Jurkat, Clone E6-1 (cell line): Measurements from ENCODE around the gene SOST.

Source experiments
- DNase-seq: peaks from one replicate; pipeline ENCODE4 v3.0.0-alpha.2; 2011; ENCODE audit warnings: low read depth, low spot score
- H3K4me3 ChIP-seq: 2 replicates; pipeline ENCODE4 v1.5.1; 2011; ENCODE audit warnings: mild to moderate bottlenecking, low read length, control low read depth, moderate library complexity

The SOST gene

DNA sequence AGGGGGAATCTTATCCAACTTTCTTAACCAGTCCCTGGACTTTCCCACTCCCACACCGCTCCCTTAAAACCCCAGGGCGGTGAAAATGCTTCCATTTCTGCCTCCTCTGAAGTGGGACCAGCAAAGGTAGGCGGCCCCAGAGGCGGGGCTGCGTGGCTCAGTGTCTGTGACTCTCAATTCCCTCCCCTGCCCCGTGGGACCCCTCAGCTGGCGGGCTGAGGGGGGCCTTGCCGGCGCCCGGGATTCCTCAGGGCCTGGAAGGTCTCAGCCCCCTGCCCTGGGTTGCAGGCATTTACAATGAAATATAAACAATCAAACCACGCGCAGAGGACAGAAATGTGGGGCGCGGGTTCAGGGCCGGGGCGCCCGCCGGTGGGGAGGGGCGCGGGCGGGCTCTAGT lies 3.6 kb downstream of the SOST start:
- no peak overlapping the region for H3K4me3 ChIP-seq
- no peak for DNase-seq

DNA sequence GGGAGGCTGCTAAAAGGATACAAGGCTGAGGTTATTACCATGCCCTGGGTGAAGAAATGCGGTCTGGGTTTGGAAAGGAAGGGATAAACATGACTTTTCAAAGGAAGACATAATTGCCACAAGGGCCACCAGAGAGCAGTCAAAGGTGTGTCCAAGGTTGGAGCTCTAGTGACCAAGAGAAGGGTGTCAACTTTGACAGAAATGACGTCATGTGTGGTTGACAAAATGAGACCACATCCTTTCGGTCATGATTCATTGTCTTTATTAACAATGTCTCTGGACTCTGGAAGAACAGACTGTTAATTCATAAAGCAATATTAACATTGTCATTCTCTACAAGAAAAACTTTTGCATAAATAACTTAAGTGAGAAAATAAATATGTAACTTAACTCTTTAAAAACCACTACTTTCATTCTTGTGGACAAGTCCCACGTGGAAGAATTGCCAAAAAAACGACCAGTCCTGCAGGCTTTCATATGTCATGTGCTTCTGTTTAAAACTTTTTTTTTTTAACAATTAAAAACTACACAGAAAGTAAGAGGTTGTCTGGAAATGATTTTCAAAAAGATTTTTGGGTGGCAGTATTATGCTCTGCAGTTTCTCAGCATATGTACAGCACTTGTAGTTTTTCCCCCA lies 5.0 kb downstream of the SOST start:
- no peak for DNase-seq
- no peak overlapping the region for H3K4me3 ChIP-seq

DNA sequence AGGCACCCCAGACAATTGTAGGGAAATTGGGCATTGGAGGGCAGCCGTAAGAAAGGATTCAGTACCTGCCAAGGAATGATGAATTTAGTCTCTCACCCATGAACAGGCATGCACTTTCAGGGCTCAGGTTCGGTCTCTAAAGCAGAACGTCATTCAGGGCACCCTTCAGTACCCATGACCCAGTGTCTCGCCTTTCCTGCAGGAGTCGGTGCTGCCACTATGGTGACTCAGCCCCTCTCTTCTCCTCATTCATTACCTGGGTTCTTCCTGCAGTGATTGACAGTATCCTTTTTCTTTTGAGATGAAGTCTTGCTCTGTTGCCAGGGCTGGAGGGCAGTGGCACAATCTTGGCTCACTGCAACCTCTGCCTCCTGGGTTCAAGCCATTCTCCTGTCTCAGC lies 8.4 kb downstream of the SOST start:
- H3K4me3 ChIP-seq, result no peak overlapping the region
- no peak for DNase-seq

DNA sequence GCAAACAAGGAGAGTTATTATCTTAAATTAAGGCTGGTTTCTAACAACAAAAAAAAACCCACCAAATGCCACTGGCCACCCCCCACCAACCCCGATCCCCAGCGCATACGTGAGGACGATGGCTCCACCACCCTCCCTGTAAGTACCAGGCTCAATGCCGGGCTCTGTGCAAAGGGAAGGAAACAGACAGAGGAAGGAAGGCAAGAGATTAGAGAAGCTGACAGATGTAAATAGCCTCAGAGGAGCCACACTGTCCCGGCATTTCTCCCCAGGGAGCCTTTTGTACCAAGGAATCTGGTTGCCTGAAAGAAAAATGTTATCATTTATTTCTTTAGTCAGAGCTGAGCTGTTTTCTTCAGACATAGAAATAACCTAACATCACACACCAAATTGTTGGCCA lies 13.1 kb downstream of the SOST start:
- no peak overlapping the region for H3K4me3 ChIP-seq
- DNase-seq, result no peak

DNA sequence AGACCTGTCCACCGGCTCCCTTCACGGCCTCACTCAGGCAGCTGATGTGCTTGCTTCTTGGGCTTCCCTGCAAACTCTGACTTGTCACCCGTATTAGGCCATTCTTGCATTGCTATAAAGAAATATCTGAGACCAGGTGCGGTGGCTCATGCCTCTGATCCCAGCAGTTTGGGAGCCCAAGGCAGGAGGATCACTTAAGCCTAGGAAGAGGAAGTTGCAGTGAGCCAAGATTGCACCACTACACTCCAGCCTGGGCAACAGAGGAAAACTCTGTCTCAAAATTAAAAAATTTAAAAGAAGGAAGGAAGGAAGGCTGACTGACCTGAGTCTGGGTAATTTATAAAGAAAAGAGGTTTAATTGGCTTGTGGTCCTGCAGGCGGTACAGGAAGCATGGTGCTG lies 17.0 kb downstream of the SOST start:
- DNase-seq, result no peak
- H3K4me3 ChIP-seq, result no peak overlapping the region

DNA sequence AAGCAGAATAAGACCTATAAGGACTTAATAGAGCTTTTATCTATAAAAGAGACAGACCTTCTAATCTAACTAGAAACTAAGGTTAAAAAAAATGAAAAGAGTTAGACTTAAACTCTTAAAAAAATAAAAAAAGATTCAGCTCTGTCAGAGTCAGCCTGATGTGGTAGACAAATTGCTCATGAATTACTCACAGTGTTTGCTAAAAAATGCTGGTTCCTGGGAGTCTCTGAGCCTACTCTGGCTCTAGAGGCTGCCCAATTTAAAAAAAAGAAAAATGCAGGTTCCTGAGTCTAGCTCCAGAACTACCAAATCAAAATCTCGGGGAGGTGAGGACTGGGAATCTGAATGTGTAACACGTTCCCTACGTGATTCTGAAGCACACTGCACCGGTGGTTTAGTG lies 18.1 kb downstream of the SOST start:
- H3K4me3 ChIP-seq, result no peak overlapping the region
- no peak for DNase-seq

DNA sequence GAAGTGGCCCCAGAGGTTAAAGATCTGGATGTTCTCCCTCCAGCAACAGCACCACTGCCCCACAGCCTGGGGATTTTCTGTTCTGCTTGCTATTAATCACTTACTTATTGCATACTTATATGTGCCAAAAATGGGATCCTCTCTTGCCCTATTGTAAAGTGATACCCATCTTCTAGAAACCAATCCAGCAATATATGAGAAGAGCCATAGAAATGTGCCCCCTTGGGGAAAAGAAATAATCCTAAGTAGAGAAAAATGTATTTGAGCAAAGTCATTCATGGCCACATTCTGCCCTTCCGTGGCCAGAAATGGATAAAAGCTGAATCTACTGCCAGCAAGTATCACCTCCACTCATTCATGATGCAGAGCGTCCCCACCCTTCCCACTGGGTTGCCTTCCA lies 20.9 kb downstream of the SOST start:
- no peak for DNase-seq
- H3K4me3 ChIP-seq, result no peak overlapping the region

DNA sequence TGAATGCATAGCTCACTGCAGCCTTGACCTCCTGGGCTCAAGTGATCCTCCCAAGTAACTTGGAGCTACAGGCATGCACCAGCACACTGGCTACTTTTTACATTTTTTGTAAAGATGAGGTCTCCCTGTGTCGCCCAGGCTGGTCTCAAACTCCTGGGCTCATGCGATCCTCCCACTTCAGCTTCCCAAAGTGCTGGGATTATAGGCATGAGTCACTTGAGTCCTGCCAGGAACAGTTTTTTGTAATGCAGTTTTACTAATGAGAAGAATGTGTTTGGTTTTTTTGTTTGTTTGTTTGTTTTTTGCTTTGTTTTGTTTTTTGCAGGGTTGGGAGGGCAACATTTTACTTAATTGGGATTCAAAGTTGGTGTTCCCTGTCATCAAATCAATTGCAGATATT lies 22.2 kb downstream of the SOST start:
- no peak for DNase-seq
- H3K4me3 ChIP-seq, result no peak overlapping the region

DNA sequence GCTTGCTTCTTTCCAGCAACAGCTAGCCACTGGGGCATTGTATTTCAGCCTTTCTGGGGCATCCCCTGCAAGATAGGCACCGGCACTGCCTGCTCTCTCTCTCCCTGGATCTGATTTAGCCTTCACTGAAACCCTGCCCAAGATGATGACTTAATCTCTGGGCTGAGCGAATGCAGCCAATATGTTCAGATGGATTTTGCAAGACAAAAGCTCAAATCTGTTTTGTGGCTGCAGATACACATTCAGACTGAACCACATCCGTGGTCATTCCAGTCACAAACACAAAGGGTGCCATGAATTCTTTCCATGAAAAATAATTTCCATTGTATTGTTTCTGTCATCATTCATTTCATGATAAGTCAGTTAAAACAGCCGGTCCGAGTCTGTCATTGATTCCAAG lies 24.2 kb downstream of the SOST start:
- DNase-seq, result no peak
- H3K4me3 ChIP-seq, result no peak overlapping the region

DNA sequence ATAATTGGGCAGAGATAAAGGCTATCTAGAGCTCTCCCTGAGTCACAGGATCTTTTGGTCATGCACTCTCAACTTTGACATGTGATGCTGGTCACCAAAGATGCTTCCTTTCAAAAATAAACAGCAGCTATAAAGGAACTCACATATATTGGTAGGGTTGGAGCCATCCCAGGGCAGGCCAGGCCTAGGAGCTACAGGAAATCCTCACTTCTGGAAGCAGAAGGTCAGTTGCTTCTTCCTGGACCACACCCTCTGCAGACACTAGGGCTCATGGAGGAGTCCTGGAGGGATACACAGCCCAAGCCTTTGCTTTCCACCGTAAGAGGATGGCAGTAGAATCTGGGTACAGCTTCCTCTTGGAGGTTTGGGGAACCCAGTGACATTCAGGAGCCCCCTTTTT lies 24.6 kb downstream of the SOST start:
- H3K4me3 ChIP-seq, result no peak overlapping the region
- DNase-seq, result no peak

DNA sequence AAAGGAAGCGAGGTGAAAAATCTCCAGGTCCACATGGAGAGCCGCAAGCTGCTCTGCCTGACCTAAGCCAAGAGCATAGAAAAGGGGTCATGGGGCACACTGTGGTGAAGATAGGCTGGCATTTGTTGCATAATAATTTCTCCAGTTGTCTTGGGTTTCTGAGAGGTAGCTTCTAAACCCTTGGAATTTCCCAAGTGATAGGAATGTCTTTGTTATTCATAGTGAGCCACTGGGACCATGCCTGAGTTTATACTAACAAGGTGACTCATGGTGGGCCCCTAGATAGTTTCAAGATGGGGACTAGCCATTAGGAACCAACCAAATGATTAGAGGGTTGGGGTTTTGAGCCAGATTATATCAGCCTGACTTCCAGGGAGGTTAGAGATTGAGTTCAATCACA lies 25.6 kb downstream of the SOST start:
- no peak for DNase-seq
- H3K4me3 ChIP-seq, result no peak overlapping the region

DNA sequence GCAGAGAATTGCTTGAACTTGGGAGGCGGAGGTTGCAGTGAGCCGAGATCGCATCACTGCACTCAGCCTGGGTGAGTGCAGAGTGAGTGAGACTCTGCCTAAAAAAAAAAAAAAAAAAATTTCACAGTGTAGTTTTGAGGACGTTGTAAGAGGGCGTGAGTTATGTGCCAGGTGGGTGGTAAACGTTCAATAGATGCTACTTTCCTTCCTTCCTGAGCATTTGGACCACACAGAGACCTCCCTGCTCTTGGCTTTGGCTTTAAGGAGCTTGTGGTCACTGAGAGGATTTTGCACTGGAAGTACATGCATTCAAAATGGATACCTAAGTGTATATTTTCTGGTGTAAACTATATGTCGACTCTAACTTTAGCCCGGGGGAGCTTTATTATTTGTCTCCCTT lies 30.5 kb downstream of the SOST start:
- no peak for DNase-seq
- no peak overlapping the region for H3K4me3 ChIP-seq

DNA sequence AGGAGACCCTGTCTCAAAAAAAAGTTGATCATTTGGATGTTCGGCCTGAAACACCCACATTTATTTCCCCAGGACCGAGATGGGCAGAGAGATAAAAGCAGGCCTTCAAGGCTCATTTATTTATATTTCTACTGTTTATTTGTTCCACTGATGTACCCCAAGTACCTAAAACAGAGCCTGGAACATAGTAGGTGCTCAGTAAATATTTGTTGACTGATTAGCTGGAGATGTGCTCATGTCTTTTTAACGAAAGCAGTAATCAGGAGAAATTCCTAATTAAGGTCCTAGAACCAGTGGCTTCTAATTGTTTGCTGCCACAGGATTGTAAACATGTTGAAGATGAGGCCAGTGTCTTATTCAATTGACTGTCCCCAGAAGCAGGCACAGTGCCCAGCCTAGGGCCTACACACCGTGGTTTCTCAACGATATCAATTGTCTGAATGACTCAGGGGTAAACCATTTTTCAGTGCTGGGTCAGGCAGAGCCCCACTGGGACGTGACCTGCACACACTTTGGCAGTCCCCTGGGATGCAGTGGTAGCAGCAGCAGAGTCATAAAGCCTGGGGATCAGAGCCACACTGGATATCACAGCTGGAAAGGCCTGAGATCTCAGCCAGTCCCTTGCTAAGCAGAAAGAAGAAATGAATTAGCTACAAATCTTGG lies 34.8 kb downstream of the SOST start:
- no peak for DNase-seq
- H3K4me3 ChIP-seq, result no peak overlapping the region

DNA sequence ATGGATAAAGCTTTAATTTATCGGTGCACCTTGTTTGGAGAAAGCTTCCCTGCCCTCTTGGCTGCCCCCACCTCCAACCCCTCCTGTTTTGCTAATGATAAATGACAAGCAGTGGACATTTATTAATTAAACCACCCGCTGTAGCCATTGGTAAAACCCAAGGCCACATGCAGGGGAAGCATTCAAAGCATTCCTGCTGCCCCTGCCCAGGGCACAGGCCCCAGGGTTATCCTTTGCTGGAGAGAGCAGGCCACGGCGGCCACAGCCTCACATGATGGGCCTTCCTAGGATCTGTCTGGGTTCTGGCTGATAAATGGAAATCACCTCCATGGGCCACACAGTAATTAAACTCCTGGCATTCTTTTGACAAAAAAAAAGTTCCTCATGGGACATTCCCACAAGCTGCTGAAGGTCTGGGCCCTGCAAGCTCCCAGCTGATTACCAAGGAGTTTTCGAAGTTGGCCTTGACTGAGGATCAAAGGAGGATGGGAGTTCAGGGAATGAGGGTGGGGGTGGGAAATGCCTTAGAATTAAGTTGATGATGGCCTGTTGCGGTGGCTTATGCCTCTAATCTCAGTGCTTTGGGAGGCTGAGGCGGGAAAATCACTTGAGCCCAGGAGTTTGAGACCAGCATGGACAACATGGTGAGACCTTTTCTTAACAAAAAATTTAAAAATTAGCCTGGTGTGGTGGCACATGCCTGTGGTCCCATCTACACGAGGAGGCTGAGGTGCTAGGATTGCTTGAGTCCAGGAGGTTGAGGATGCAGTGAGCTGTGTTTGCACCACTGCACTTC lies 35.5 kb downstream of the SOST start:
- no peak for DNase-seq
- no peak overlapping the region for H3K4me3 ChIP-seq

DNA sequence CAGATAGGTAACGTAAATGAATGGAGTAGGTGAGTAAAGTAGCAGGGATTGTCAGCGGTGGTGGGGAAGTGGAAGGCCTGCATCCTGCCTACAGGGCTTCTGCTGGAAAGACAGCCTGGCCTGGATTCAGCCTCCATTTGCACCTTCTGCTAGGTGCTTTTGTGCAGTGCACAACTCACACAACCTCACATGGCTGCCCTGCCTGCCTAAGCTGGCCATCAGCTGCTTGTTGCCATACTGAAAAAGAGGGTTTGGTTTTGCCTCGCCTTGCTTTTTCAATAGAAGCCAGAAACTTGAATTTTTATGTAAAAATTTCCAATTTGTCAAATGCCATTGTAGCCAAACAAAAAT lies 36.3 kb downstream of the SOST start:
- no peak overlapping the region for H3K4me3 ChIP-seq
- no peak for DNase-seq

DNA sequence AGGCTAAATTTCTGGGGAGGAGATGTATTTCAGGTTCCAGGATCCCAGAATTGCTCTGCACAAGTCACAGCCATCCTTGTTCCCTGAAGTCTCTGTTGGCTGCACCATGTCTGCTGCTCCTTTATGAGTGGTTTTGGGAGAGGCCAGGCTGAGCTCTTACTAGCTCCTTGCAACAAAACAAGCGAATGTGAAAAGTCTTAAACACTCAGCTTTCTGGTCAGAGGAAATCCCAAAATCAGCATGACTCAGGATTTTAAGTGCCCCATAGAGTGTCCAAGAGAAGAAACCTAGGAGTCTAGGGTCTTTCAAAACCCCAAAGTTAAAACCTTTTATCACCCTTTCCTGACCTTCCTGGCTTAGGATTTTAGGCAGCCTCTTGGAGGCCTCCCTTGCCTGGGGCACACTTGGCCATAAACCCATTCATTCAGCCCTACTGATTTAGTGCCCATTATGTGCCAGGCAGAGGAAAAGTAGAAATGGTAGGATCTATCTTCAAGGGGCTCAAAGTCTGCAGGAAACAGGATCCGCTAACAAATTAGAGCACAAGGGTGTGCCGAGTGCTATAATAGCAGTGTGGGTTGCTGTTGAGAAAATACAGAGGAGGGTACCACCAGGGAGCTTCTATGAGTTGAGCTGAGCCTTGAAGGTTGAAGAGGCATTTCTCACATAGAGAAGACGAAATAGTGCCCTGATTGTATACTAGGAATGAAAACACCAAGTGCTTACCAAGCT lies 36.9 kb downstream of the SOST start:
- no peak for DNase-seq
- no peak overlapping the region for H3K4me3 ChIP-seq

DNA sequence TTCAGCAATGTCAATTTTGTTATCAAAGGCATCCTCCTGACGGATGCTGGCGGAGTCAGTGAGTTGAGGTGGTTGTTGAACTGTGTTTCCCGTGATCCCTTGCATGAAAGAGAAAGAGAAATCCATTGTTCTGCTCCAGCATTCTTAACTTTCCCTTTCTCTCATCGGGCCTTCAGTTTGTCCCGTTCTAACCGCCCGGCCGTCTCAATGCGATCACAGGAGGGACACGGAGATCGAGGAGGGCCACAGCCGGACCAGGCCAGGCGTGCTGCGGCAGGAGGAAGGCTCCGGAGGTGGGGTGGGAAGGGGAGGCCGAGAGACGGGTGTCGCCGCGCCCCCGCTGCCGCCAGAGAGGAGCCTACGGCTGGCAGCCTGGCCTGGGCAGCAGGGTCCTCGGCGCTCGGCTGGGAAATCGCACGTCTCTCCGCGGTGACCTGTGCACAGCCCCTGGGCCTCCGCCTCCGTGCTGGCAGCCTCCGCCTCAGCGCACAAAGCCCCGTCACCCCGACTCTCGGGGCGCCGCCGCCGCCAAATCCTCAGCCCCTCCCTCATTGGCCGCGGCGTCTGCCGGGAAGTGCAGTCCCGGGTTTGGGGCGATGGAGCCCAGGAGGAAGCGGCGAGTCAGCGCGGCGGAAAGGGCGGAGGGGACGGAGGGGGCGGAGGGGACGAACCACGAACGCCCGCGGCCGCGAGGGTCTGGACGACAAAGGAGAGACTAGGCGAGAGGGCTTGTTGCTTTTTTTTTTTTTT lies 38.1 kb downstream of the SOST start:
- peak overlapping the region; percentile 57 for H3K4me3 ChIP-seq
- DNase-seq, result peak; percentile 46

DNA sequence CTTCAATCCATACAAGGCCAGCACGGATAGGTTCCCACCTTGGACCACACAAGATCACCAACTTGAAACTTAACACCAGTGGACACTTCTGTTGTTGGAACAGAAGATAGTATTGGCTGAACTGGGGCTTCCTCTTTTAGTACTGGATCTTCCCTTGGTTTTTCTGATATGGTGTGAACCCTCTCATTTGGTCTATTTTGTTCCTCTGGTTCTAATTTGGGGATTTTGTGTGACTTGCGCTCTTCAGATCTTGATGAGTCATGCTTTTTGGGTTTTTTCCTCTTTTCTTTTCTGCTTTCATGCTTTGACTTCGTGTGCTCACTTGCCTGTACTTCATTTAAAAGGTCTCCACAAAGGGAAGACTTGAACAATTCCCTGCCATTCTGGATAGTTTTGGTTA lies 39.0 kb downstream of the SOST start:
- DNase-seq, result no peak
- H3K4me3 ChIP-seq, result no peak overlapping the region

DNA sequence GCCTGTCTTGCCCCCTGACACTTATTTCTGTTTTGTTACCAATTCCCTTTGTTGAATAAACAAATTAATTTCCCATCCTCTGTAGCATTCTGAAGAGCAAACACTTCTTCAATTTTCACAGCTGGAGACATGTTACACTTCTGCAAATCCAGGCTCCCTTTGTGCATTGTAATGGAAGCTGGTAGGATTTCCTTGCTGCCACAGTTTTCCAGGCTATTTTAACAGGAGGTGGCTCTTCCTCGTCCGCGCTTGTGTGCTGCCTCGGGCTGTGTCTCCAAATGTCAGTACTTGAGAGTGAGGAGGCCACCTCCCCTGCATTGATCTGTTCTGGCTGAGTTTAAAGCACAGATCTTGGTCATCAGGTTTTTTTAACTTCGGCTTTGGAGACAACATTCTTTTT lies 40.0 kb downstream of the SOST start:
- no peak for DNase-seq
- H3K4me3 ChIP-seq, result no peak overlapping the region
